Measurements from ENCODE around the gene SYNE1. TPM values are rescaled to one million over a fixed set of nuclear protein-coding genes. Genes with fewer than 3 reads are reported as not detected.
"Not testable (repeated sequence)": the region's sequence is repeated elsewhere in the genome, so short reads cannot be mapped to it uniquely, and the experiment has no call there.

SYNE1 gene
- total RNA-seq, 1 donor from 2014 or later, result 195 TPM

GRCh38 chr6:152138344-152138743, 498.8 kb downstream of the SYNE1 start:
- DNase-seq (ENCODE audit: low read depth), result not testable (repeated sequence)

GRCh38 chr6:152136449-152136825, 500.7 kb downstream of the SYNE1 start:
- DNase-seq (ENCODE audit: low read depth), result peak; percentile 18

- DNase-seq (ENCODE audit: low read depth), result no peak
Observed at GRCh38 chr6:152135755-152136448, 501.3 kb downstream of the SYNE1 start.

- DNase-seq (ENCODE audit: low read depth), result no peak
Observed at GRCh38 chr6:152130441-152130840, 506.7 kb downstream of the SYNE1 start.

- DNase-seq (ENCODE audit: low read depth), result no peak
Observed at GRCh38 chr6:152129691-152130151, 507.4 kb downstream of the SYNE1 start.

- DNase-seq (ENCODE audit: low read depth), result peak; percentile 30
Observed at GRCh38 chr6:152127432-152128165, 509.6 kb downstream of the SYNE1 start.

- peak; percentile 74 for DNase-seq (ENCODE audit: low read depth)
Observed at GRCh38 chr6:152124429-152125074, 512.6 kb downstream of the SYNE1 start.

GRCh38 chr6:152123076-152123475, 514.1 kb downstream of the SYNE1 start:
- no peak for DNase-seq (ENCODE audit: low read depth)

GRCh38 chr6:152122434-152122833, 514.7 kb downstream of the SYNE1 start:
- DNase-seq (ENCODE audit: low read depth), result no peak

GRCh38 chr6:152121910-152122309, 515.3 kb downstream of the SYNE1 start:
- no peak for DNase-seq (ENCODE audit: low read depth)

GRCh38 chr6:152119831-152120230, 517.3 kb downstream of the SYNE1 start:
- DNase-seq (ENCODE audit: low read depth), result no peak

GRCh38 chr6:152118678-152119077, 518.5 kb downstream of the SYNE1 start:
- DNase-seq (ENCODE audit: low read depth), result no peak

- DNase-seq (ENCODE audit: low read depth), result no peak
Observed at GRCh38 chr6:152118224-152118623, 518.9 kb downstream of the SYNE1 start.

GRCh38 chr6:152117156-152118133, 519.7 kb downstream of the SYNE1 start:
- DNase-seq (ENCODE audit: low read depth), result peak; percentile 38

GRCh38 chr6:152112491-152113261, 524.5 kb downstream of the SYNE1 start:
- no peak for DNase-seq (ENCODE audit: low read depth)

- peak; percentile 78 for DNase-seq (ENCODE audit: low read depth)
Observed at GRCh38 chr6:152110886-152111820, 526.0 kb downstream of the SYNE1 start.

- DNase-seq (ENCODE audit: low read depth), result no peak
Observed at GRCh38 chr6:152107973-152108372, 529.2 kb downstream of the SYNE1 start.

GRCh38 chr6:152100183-152100618, 537.0 kb downstream of the SYNE1 start:
- DNase-seq (ENCODE audit: low read depth), result no peak

GRCh38 chr6:152099446-152100182, 537.5 kb downstream of the SYNE1 start:
- DNase-seq (ENCODE audit: low read depth), result peak; percentile 34
